ENCODE results near the gene ARV1. TPM values are rescaled to one million over a fixed set of nuclear protein-coding genes. Genes with fewer than 3 reads are reported as not detected.

Gene ARV1
- total and polyA plus RNA-seq, 2 of the 13 experiments (the other 11 are each of a cell fraction or from before 2014, with no cell fraction given): 13.0 to 15.2 TPM

DNA sequence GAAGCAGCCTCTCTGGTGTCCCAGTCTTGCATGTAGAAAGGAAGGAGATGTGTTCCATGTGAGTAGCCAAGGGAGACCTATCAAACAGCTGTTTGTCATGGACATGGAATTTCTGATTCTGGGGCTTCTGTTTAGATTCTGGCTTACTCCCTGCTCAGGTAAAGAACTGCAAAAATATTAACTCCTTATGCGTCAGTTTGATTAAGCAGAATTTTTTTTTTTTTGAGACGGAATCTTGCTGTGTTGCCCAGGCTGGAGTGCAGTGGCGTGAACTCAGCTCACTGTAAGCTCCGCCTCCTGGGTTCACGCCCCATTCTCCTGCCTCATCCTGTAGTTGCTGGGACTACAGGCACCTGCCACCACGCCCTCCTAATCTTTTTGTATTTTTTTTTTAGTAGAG, 6.8 kb downstream of the ARV1 start (continued):
- TF ChIP-seq ZNF629 (CRISPR knock-in tag; conservative IDR thresholded peaks at IDR 0.05) (no peak), ZNF350 (CRISPR knock-in tag; IDR thresholded peaks at IDR 0.05; ENCODE audit: borderline replicate concordance, low read depth) (no peak), ZNF101 (CRISPR knock-in tag; IDR thresholded peaks at IDR 0.05; ENCODE audit: borderline replicate concordance, low read depth) (no peak)

DNA sequence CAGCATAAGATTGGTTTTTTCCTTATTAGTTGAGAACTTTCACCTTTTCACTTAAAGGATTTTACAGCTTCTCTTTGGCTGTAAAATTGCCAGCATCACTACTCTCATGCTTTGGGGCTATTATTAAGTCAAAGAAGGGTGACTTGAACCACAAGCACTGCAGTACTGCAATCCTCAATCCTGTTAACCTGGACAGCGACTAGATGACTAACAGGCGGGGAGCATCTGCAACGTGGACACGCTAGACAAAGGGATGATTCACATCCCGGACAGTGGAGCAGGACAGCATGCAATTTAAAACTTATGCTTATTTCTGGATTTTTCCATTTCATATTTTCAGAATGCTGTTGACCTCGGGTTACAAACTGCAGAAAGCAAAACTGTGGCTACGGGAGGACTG, 8.1 kb downstream of the ARV1 start:
- POLR2A ChIA-PET: no interaction called here
- no peaks in the 10 kb centered on the region for H3K27me3 ChIP-seq (ENCODE audit: control insufficient read depth in 1 of 2, insufficient read depth in 2 of 2, low read length in 2 of 2)
- peaks cover 2 to 3% of the 10 kb centered on the region in 2 experiments; a peak in 3 of 5 replicates for H3K36me3 ChIP-seq (replicated peaks in 1 of 2; ENCODE audit: control insufficient read depth in 1 of 2, insufficient read depth in 2 of 2, low read length in 2 of 2)
- no peaks in the 10 kb centered on the region for H3K9me3 ChIP-seq (ENCODE audit: low read length)
- H4K20me1 ChIP-seq (ENCODE audit: insufficient read depth, low read length): no peaks in the 10 kb centered on the region
- H3K9ac ChIP-seq (ENCODE audit: insufficient read depth, low read depth, low read length): no peak overlapping the region
- no peaks in the 10 kb centered on the region for H3K79me2 ChIP-seq (ENCODE audit: insufficient read depth, low read length)
- 92% methylated on average over 7 of the region's 7 CpGs for WGBS (ENCODE audit: low lambda C conversion rate)
- DNase-seq (ENCODE audit: low spot score) (no peak), ATAC-seq (no peak), FAIRE-seq (no peak)
- CTCF ChIA-PET (ENCODE audit: low intra/inter-chr PET ratio, low total read pairs): no interaction called here
- H3K4me1 ChIP-seq (ENCODE audit: insufficient read depth, low read length): no peaks in the 10 kb centered on the region
- H3K4me2 ChIP-seq (ENCODE audit: low read depth, low read length): no peak overlapping the region
- no peak for TF ChIP-seq MTA3 (CRISPR knock-in tag; IDR thresholded peaks at IDR 0.05)
- no peak overlapping the region for H3K27ac ChIP-seq (ENCODE audit: extremely low read length, insufficient read depth, low read length)
- in situ Hi-C loops (cut with HindIII; ENCODE audit: extremely low pct_ligation_motif_present, low pct_unique_long_range_greater_than_20kb) (no loop called here), intact Hi-C loops (cut with micrococcal nuclease; ENCODE audit: unreplicated experiment) (no loop called here)
- no TSS peak for BruUV-seq (replicated peaks)
- H2AFZ ChIP-seq (ENCODE audit: low read length): no peak overlapping the region
- H3K4me3 ChIP-seq (replicated peaks in 1 of 3; ENCODE audit: insufficient read depth in 1 of 3, low read depth in 2 of 3, low read length in 3 of 3): no peak overlapping the region

DNA sequence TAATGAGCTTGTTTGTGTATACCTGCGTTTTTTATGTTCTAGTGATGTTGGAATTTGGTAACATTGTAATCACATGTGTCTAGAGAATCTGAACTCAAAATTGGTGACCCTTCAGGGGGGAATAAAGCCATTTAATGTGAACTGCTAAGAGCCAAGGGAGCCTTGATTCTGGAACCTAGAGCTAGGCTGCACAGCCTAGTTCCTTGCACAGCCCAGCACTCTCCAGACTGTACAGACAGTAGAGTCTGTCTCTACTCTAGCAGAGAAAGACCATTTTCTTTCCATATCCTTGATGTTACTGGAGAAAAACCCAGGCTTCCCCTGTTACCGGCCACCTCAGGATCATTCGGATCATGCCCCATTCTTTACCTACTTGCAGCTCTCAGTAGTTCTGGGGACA, 8.6 kb downstream of the ARV1 start:
- BruUV-seq (replicated peaks): no TSS peak
- CTCF ChIA-PET (ENCODE audit: low intra/inter-chr PET ratio, low total read pairs): no interaction called here
- no peak for FAIRE-seq
- no peaks in the 10 kb centered on the region for H3K4me1 ChIP-seq (ENCODE audit: insufficient read depth, low read length)
- no peak overlapping the region for H3K4me2 ChIP-seq (ENCODE audit: low read depth, low read length)
- H3K27me3 ChIP-seq (ENCODE audit: control insufficient read depth in 1 of 2, insufficient read depth in 2 of 2, low read length in 2 of 2): no peaks in the 10 kb centered on the region
- H3K36me3 ChIP-seq (replicated peaks in 1 of 2; ENCODE audit: control insufficient read depth in 1 of 2, insufficient read depth in 2 of 2, low read length in 2 of 2): peaks cover 2 to 3% of the 10 kb centered on the region in 2 experiments; a peak in 4 of 5 replicates
- no peak overlapping the region for H3K27ac ChIP-seq (ENCODE audit: extremely low read length, insufficient read depth, low read length)
- POLR2A ChIA-PET: no interaction called here
- no peak overlapping the region for H2AFZ ChIP-seq (ENCODE audit: low read length)
- no peak for DNase-seq (ENCODE audit: low spot score)
- no peaks in the 10 kb centered on the region for H4K20me1 ChIP-seq (ENCODE audit: insufficient read depth, low read length)
- in situ Hi-C loops (cut with HindIII; ENCODE audit: extremely low pct_ligation_motif_present, low pct_unique_long_range_greater_than_20kb) (no loop called here), intact Hi-C loops (cut with micrococcal nuclease; ENCODE audit: unreplicated experiment) (no loop called here)
- H3K9me3 ChIP-seq (ENCODE audit: low read length): no peaks in the 10 kb centered on the region
- H3K9ac ChIP-seq (ENCODE audit: insufficient read depth, low read depth, low read length): no peak overlapping the region
- no peaks in the 10 kb centered on the region for H3K79me2 ChIP-seq (ENCODE audit: insufficient read depth, low read length)
- WGBS (ENCODE audit: low lambda C conversion rate): 97% methylated on average over 3 of the region's 3 CpGs
- ATAC-seq: no peak
- H3K4me3 ChIP-seq (replicated peaks in 1 of 3; ENCODE audit: insufficient read depth in 1 of 3, low read depth in 2 of 3, low read length in 3 of 3): no peak overlapping the region
- no peak for TF ChIP-seq KDM5B (CRISPR knock-in tag; IDR thresholded peaks at IDR 0.05; ENCODE audit: borderline replicate concordance)
- TF ChIP-seq ATF1 (CRISPR knock-in tag; IDR thresholded peaks at IDR 0.05): no peak
- TF ChIP-seq, protein P1, sequence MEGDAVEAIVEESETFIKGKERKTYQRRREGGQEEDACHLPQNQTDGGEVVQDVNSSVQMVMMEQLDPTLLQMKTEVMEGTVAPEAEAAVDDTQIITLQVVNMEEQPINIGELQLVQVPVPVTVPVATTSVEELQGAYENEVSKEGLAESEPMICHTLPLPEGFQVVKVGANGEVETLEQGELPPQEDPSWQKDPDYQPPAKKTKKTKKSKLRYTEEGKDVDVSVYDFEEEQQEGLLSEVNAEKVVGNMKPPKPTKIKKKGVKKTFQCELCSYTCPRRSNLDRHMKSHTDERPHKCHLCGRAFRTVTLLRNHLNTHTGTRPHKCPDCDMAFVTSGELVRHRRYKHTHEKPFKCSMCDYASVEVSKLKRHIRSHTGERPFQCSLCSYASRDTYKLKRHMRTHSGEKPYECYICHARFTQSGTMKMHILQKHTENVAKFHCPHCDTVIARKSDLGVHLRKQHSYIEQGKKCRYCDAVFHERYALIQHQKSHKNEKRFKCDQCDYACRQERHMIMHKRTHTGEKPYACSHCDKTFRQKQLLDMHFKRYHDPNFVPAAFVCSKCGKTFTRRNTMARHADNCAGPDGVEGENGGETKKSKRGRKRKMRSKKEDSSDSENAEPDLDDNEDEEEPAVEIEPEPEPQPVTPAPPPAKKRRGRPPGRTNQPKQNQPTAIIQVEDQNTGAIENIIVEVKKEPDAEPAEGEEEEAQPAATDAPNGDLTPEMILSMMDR (CRISPR knock-in tag; IDR thresholded peaks at IDR 0.05): no peak
- TF ChIP-seq SIN3A (IDR thresholded peaks at IDR 0.05; ENCODE audit: borderline replicate concordance, low read depth, low read length): no peak
- TF ChIP-seq, protein P2, sequence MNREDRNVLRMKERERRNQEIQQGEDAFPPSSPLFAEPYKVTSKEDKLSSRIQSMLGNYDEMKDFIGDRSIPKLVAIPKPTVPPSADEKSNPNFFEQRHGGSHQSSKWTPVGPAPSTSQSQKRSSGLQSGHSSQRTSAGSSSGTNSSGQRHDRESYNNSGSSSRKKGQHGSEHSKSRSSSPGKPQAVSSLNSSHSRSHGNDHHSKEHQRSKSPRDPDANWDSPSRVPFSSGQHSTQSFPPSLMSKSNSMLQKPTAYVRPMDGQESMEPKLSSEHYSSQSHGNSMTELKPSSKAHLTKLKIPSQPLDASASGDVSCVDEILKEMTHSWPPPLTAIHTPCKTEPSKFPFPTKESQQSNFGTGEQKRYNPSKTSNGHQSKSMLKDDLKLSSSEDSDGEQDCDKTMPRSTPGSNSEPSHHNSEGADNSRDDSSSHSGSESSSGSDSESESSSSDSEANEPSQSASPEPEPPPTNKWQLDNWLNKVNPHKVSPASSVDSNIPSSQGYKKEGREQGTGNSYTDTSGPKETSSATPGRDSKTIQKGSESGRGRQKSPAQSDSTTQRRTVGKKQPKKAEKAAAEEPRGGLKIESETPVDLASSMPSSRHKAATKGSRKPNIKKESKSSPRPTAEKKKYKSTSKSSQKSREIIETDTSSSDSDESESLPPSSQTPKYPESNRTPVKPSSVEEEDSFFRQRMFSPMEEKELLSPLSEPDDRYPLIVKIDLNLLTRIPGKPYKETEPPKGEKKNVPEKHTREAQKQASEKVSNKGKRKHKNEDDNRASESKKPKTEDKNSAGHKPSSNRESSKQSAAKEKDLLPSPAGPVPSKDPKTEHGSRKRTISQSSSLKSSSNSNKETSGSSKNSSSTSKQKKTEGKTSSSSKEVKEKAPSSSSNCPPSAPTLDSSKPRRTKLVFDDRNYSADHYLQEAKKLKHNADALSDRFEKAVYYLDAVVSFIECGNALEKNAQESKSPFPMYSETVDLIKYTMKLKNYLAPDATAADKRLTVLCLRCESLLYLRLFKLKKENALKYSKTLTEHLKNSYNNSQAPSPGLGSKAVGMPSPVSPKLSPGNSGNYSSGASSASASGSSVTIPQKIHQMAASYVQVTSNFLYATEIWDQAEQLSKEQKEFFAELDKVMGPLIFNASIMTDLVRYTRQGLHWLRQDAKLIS (CRISPR knock-in tag; IDR thresholded peaks at IDR 0.05): no peak
- no peak for TF ChIP-seq BHLHE40 (IDR thresholded peaks at IDR 0.05; ENCODE audit: low read length)
- TF ChIP-seq HCFC1 (IDR thresholded peaks at IDR 0.05; ENCODE audit: low read depth, low read length): no peak
- no peak for TF ChIP-seq YEATS2 (CRISPR knock-in tag; IDR thresholded peaks at IDR 0.05; ENCODE audit: borderline replicate concordance)
- TF ChIP-seq ZC3H4 (CRISPR knock-in tag; IDR thresholded peaks at IDR 0.05; ENCODE audit: borderline replicate concordance): no peak

Data from HepG2 (cell line).